ENCODE measurements around the gene PGBD1. TPM values are rescaled to one million over a fixed set of nuclear protein-coding genes. Genes with fewer than 3 reads are reported as not detected.
A peak's percentile ranks its signal among the peaks of the same experiment; 100 is the strongest.

PGBD1 gene
- total RNA-seq, 4 donors from 2014 or later, result 1.4 to 5.4 (median 4.1) TPM

GRCh38 chr6:28280595-28281287 is 631 bp upstream of the PGBD1 start:
- intact Hi-C loops (cut with DNase I), result no loop called here
- Histone ChIP-seq H3K27ac (no peak overlapping the region), H3K9me3 (no peaks in the 10 kb centered on the region), H3K27me3 (no peaks in the 10 kb centered on the region), H3K4me1 (peaks cover 0 to 5% of the 10 kb centered on the region in 2 donors), H3K36me3 (peaks cover 12 to 13% of the 10 kb centered on the region in 2 donors), H3K4me3 (replicated peaks in 1 of 3) (peak overlapping the region in 2 of 3 donors; percentile 48 to 59)
- no peak for DNase-seq
- no peak for TF ChIP-seq POLR2A (IDR thresholded peaks at IDR 0.05)
- TF ChIP-seq, protein P1, sequence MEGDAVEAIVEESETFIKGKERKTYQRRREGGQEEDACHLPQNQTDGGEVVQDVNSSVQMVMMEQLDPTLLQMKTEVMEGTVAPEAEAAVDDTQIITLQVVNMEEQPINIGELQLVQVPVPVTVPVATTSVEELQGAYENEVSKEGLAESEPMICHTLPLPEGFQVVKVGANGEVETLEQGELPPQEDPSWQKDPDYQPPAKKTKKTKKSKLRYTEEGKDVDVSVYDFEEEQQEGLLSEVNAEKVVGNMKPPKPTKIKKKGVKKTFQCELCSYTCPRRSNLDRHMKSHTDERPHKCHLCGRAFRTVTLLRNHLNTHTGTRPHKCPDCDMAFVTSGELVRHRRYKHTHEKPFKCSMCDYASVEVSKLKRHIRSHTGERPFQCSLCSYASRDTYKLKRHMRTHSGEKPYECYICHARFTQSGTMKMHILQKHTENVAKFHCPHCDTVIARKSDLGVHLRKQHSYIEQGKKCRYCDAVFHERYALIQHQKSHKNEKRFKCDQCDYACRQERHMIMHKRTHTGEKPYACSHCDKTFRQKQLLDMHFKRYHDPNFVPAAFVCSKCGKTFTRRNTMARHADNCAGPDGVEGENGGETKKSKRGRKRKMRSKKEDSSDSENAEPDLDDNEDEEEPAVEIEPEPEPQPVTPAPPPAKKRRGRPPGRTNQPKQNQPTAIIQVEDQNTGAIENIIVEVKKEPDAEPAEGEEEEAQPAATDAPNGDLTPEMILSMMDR (IDR thresholded peaks at IDR 0.05), result no peak
- WGBS, 2 donors, result 45 to 57% methylated on average over 3 of the region's 3 CpGs

- no peaks in the 10 kb centered on the region for H3K9me3 ChIP-seq
- H3K4me3 ChIP-seq (replicated peaks in 1 of 3), result no peak overlapping the region
- TF ChIP-seq, protein P1 (IDR thresholded peaks at IDR 0.05), result no peak
- TF ChIP-seq POLR2A (IDR thresholded peaks at IDR 0.05), result no peak
- intact Hi-C loops (cut with DNase I), result no loop called here
- peaks cover 0 to 6% of the 10 kb centered on the region in 2 donors for H3K36me3 ChIP-seq
- H3K4me1 ChIP-seq, result peaks cover 0 to 5% of the 10 kb centered on the region in 2 donors
- 89 to 98% methylated on average over 2 of the region's 2 CpGs for WGBS, 2 donors
- H3K27ac ChIP-seq, result no peak overlapping the region
- H3K27me3 ChIP-seq, result no peaks in the 10 kb centered on the region
- no peak for DNase-seq
Measured at GRCh38 chr6:28282926-28283325, 1.6 kb downstream of the PGBD1 start.

DNA sequence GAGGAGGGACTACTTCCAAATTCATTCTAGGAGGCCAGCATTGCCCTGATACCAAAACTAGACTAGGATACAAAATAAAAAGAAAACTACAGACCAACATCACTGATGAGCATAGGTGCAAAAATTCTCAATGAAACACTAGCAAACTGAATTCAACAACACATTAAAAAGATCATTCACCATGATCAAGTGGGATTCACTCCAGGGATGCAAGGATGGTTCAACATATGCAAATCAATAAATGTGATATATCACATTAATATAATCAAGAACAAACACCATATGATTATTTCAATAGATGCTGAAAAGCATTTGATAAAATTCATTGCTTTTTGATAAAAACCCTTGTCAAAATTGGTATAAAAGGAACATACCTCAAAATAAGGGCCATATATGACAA is 10.2 kb downstream of the PGBD1 start:
- Histone ChIP-seq H3K27ac (no peak overlapping the region), H3K9me3 (no peaks in the 10 kb centered on the region), H3K4me3 (replicated peaks in 1 of 3) (no peak overlapping the region), H3K27me3 (no peaks in the 10 kb centered on the region), H3K4me1 (no peaks in the 10 kb centered on the region), H3K36me3 (peaks cover 0 to 9% of the 10 kb centered on the region in 2 donors)
- no peak for DNase-seq
- intact Hi-C loops (cut with DNase I), result no loop called here
- TF ChIP-seq, protein P1 (IDR thresholded peaks at IDR 0.05), result no peak
- TF ChIP-seq POLR2A (IDR thresholded peaks at IDR 0.05), result no peak

DNA sequence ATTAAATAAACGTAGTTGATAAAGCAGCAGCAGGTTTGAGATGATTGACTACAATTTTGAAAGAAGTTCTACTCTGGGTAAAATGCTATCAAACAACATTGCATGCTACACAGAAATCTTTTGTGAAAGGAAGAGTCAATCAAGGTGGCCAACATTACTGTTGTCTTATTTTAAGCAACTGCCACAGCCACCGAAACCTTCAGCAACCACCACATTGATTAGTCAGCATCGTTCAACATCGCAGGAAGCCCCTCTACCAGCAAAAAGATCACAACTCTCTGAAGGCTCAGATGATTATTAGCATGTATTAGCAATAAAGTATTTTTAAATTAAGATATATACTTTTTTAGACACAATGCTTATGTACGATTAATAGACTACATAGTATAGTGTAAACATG is 14.0 kb downstream of the PGBD1 start:
- intact Hi-C loops (cut with DNase I), result no loop called here
- Histone ChIP-seq H3K27me3 (no peaks in the 10 kb centered on the region), H3K9me3 (no peaks in the 10 kb centered on the region), H3K27ac (no peak overlapping the region), H3K4me3 (replicated peaks in 1 of 3) (no peak overlapping the region), H3K36me3 (no peaks in the 10 kb centered on the region), H3K4me1 (no peaks in the 10 kb centered on the region)
- TF ChIP-seq POLR2A (IDR thresholded peaks at IDR 0.05), result no peak
- TF ChIP-seq, protein P1 (IDR thresholded peaks at IDR 0.05), result no peak
- no peak for DNase-seq
- WGBS, 2 donors, result 93 to 97% methylated on average over 5 of the region's 5 CpGs

GRCh38 chr6:28296520-28297060 is 15.2 kb downstream of the PGBD1 start:
- WGBS, 2 donors, result 85 to 94% methylated on average over 7 of the region's 7 CpGs
- Histone ChIP-seq H3K27me3 (no peaks in the 10 kb centered on the region), H3K27ac (no peak overlapping the region), H3K4me1 (no peaks in the 10 kb centered on the region), H3K4me3 (replicated peaks in 1 of 3) (no peak overlapping the region), H3K9me3 (no peaks in the 10 kb centered on the region), H3K36me3 (no peaks in the 10 kb centered on the region)
- no peak for DNase-seq
- no peak for TF ChIP-seq POLR2A (IDR thresholded peaks at IDR 0.05)
- TF ChIP-seq, protein P1 (IDR thresholded peaks at IDR 0.05), result no peak
- intact Hi-C loops (cut with DNase I), result no loop called here
